NCI-H2227 (cell line): ENCODE data around the gene POLQ.
"Not testable (repeated sequence)": the region's sequence is repeated elsewhere in the genome, so short reads cannot be mapped to it uniquely, and the experiment has no call there.

Source experiments
- DNase-seq: peaks from one replicate; lab custom pipeline; 2025; ENCODE audit not compliant: unreplicated experiment; lab: John Stamatoyannopoulos, UW

POLQ gene

GRCh38 chr3:121430664-121431215 is 115.0 kb downstream of the POLQ start:
- no peak for DNase-seq

GRCh38 chr3:121424549-121424948 is 121.2 kb downstream of the POLQ start:
- DNase-seq: no peak

- DNase-seq: no peak
These were observed 127.6 kb downstream of the POLQ start for GRCh38 chr3:121418182-121418581.

- no peak for DNase-seq
These were observed 130.9 kb downstream of the POLQ start for GRCh38 chr3:121414924-121415323.

- no peak for DNase-seq
These were observed 134.3 kb downstream of the POLQ start for GRCh38 chr3:121411523-121411922.

- DNase-seq: no peak
These were observed 140.2 kb downstream of the POLQ start for GRCh38 chr3:121405631-121406030.

- DNase-seq: no peak
These were observed 146.0 kb downstream of the POLQ start for GRCh38 chr3:121399820-121400219.

- not testable (repeated sequence) for DNase-seq
These were observed 147.7 kb downstream of the POLQ start for GRCh38 chr3:121398051-121398450.

GRCh38 chr3:121395967-121396366 is 149.8 kb downstream of the POLQ start:
- DNase-seq: not testable (repeated sequence)

- DNase-seq: not testable (repeated sequence)
These were observed 157.5 kb downstream of the POLQ start for GRCh38 chr3:121388308-121388707.
